HG03520 (cell line): ENCODE measurements around the gene C2CD2.

Experiments
- ATAC-seq: cut with Tn5 transposase; IDR thresholded peaks from one replicate; pipeline ENCODE4 v1.9.1; 2021; ENCODE audit warnings: mild to moderate bottlenecking, moderate library complexity; ENCODE audit not compliant: unreplicated experiment

C2CD2 gene

GRCh38 chr21:41850085-41850484 lies 103.7 kb downstream of the C2CD2 start:
- no peak for ATAC-seq

GRCh38 chr21:41848958-41849580 lies 104.7 kb downstream of the C2CD2 start:
- ATAC-seq, result no peak

GRCh38 chr21:41848533-41848932 lies 105.3 kb downstream of the C2CD2 start:
- no peak for ATAC-seq

GRCh38 chr21:41847066-41847804 lies 106.6 kb downstream of the C2CD2 start:
- ATAC-seq, result no peak

GRCh38 chr21:41846536-41846935 lies 107.3 kb downstream of the C2CD2 start:
- no peak for ATAC-seq

GRCh38 chr21:41846033-41846317 lies 107.8 kb downstream of the C2CD2 start:
- ATAC-seq, result no peak

- no peak for ATAC-seq
These were observed 108.3 kb downstream of the C2CD2 start for GRCh38 chr21:41845310-41846032.

- ATAC-seq, result no peak
These were observed 110.2 kb downstream of the C2CD2 start for GRCh38 chr21:41843584-41843983.

- ATAC-seq, result no peak
These were observed 112.9 kb downstream of the C2CD2 start for GRCh38 chr21:41840880-41841279.

GRCh38 chr21:41839387-41840000 lies 114.3 kb downstream of the C2CD2 start:
- ATAC-seq, result no peak

GRCh38 chr21:41837756-41838297 lies 116.0 kb downstream of the C2CD2 start:
- no peak for ATAC-seq

DNA sequence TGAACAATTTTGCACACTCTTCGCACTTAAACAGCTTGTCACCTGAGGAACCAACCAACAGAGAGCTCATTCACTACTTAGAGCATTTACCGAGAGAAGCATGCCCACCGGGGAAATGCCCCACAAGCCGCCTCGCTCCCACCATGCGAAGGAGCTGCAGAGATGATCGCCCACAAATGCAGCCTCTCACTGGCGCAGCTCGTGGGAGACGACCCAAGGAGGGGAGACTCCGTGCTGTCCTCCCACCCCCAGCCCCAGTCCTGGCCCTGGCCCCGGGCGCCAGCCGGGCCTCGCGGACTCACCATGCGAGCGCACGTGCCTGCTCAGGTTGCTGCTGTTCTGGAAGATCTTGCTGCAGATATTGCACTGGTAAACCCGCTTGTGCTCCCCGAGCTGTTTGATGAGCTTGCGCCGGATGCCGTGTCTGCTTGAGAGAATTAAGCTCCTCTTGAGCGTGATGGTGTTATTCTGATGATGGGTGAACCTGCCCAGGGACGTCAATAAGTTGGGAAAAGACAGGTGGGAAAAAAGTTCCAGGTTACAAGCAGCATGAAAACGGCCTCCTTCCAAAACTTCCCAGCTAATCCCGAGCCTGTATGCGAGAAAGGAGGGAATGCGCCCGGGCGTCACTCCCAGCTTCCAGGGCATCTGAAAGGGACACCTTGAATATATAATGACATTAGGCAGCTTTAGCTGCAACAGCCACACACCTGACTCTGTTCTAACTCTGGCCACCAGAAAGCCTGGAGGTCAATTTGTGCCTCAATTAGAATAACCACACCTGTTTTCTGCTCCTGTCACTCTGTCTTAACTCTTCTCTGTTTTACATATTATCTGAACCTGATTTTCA lies 117.4 kb downstream of the C2CD2 start:
- ATAC-seq, result no peak

GRCh38 chr21:41835711-41836154 lies 118.1 kb downstream of the C2CD2 start:
- ATAC-seq, result no peak
